ENCODE data around the gene SPA17. TPM values are rescaled to one million over a fixed set of nuclear protein-coding genes. Genes with fewer than 3 reads are reported as not detected.

Gene SPA17
- total and polyA plus RNA-seq, 2 experiments from 2014 or later = 9.3 to 13.2 TPM

GRCh38 chr11:124643042-124643604 is 30.6 kb upstream of the SPA17 start:
- no peak for TF ChIP-seq CTCF (IDR thresholded peaks at IDR 0.05; ENCODE audit: low read depth, low read length)
- peaks cover 4% of the 10 kb centered on the region for H3K27me3 ChIP-seq
- no peaks in the 10 kb centered on the region for H3K9me3 ChIP-seq (ENCODE audit: low read depth)
- H3K4me1 ChIP-seq (ENCODE audit: low read depth) = no peaks in the 10 kb centered on the region
- DNase-seq (ENCODE audit: low read depth in 1 of 2, low spot score in 1 of 2) = no peak
- no peak overlapping the region for H3K27ac ChIP-seq
- H3K36me3 ChIP-seq = no peaks in the 10 kb centered on the region
- H3K4me3 ChIP-seq = no peak overlapping the region

GRCh38 chr11:124643605-124644425 is 29.9 kb upstream of the SPA17 start:
- Histone ChIP-seq H3K27ac (no peak overlapping the region), H3K36me3 (no peaks in the 10 kb centered on the region), H3K4me1 (ENCODE audit: low read depth) (no peaks in the 10 kb centered on the region), H3K9me3 (ENCODE audit: low read depth) (no peaks in the 10 kb centered on the region), H3K27me3 (peaks cover 11% of the 10 kb centered on the region), H3K4me3 (no peak overlapping the region)
- no peak for TF ChIP-seq CTCF (IDR thresholded peaks at IDR 0.05; ENCODE audit: low read depth, low read length)
- DNase-seq (ENCODE audit: low read depth in 1 of 2, low spot score in 1 of 2) = peak in 1 of 2 donors; percentile 93

- Histone ChIP-seq H3K27me3 (peaks cover 13% of the 10 kb centered on the region), H3K4me1 (ENCODE audit: low read depth) (no peaks in the 10 kb centered on the region), H3K9me3 (ENCODE audit: low read depth) (no peaks in the 10 kb centered on the region), H3K4me3 (no peak overlapping the region), H3K27ac (no peak overlapping the region), H3K36me3 (no peaks in the 10 kb centered on the region)
- TF ChIP-seq CTCF (IDR thresholded peaks at IDR 0.05; ENCODE audit: low read depth, low read length) = peak; percentile 79
- peak; percentile 60 to 89 for DNase-seq (ENCODE audit: low read depth in 1 of 2, low spot score in 1 of 2)
These were observed 29.1 kb upstream of the SPA17 start for GRCh38 chr11:124644426-124645280.

GRCh38 chr11:124646148-124646547 is 27.6 kb upstream of the SPA17 start:
- Histone ChIP-seq H3K4me1 (ENCODE audit: low read depth) (no peaks in the 10 kb centered on the region), H3K9me3 (ENCODE audit: low read depth) (no peaks in the 10 kb centered on the region), H3K27me3 (peaks cover 13% of the 10 kb centered on the region), H3K27ac (no peak overlapping the region), H3K36me3 (no peaks in the 10 kb centered on the region), H3K4me3 (no peak overlapping the region)
- TF ChIP-seq CTCF (IDR thresholded peaks at IDR 0.05; ENCODE audit: low read depth, low read length) = no peak
- DNase-seq (ENCODE audit: low read depth in 1 of 2, low spot score in 1 of 2) = no peak

- Histone ChIP-seq H3K4me3 (no peak overlapping the region), H3K27me3 (peaks cover 13% of the 10 kb centered on the region), H3K4me1 (ENCODE audit: low read depth) (no peaks in the 10 kb centered on the region), H3K9me3 (ENCODE audit: low read depth) (no peaks in the 10 kb centered on the region), H3K27ac (no peak overlapping the region), H3K36me3 (no peaks in the 10 kb centered on the region)
- DNase-seq (ENCODE audit: low read depth in 1 of 2, low spot score in 1 of 2) = no peak
- no peak for TF ChIP-seq CTCF (IDR thresholded peaks at IDR 0.05; ENCODE audit: low read depth, low read length)
These were observed 25.1 kb upstream of the SPA17 start for GRCh38 chr11:124648610-124649009.

All from cardiac muscle cell (in vitro differentiated cells and primary cell).